IgD-negative memory B cell (primary cell): Measurements from ENCODE around the gene GDAP2. TPM values are rescaled to one million over a fixed set of nuclear protein-coding genes. Genes with fewer than 3 reads are reported as not detected.
A peak's percentile ranks its signal among the peaks of the same experiment; 100 is the strongest.

Experiments used
- H3K27ac Mint-ChIP-seq, 3 donors: one replicate each; pipeline ENCODE4 v1.8.0; 2020 to 2022; ENCODE audit warnings: mild to moderate bottlenecking in 3 of 3, mixed read lengths in 3 of 3, moderate library complexity in 1 of 3
- H3K27me3 Mint-ChIP-seq: one replicate; pipeline ENCODE4 v1.8.0; 2021; ENCODE audit warnings: mixed read lengths
- H3K36me3 Mint-ChIP-seq: one replicate; pipeline ENCODE4 v1.8.0; 2020; ENCODE audit warnings: mild to moderate bottlenecking, mixed read lengths
- H3K4me1 Mint-ChIP-seq, 3 donors: one replicate each; pipeline ENCODE4 v1.8.0; 2020 to 2022; ENCODE audit warnings: mixed read lengths in 3 of 3, mild to moderate bottlenecking in 1 of 3
- H3K4me3 Mint-ChIP-seq, 4 donors: one replicate each; pipeline ENCODE4 v1.8.0; 2020 to 2022; ENCODE audit warnings: mild to moderate bottlenecking in 4 of 4, mixed read lengths in 4 of 4, moderate library complexity in 3 of 4
- H3K9me3 Mint-ChIP-seq, 3 donors: one replicate each; pipeline ENCODE4 v1.8.0; 2020 to 2021; ENCODE audit warnings: mixed read lengths in 3 of 3, mild to moderate bottlenecking in 1 of 3
- polyA plus RNA-seq: library from polyadenylated mRNA; unstranded; fragments of 300-500 nt; fragmentation: Illumina TruSeq; gene quantifications from one replicate; pipeline ENCODE4 v1.2.3, GENCODE V29; 2021

GDAP2 gene
- polyA plus RNA-seq, 1 donor from 2014 or later: 11.6 TPM

- no peak overlapping the region for H3K27ac Mint-ChIP-seq
- no peak overlapping the region for H3K4me3 Mint-ChIP-seq
- no peaks in the 10 kb centered on the region for H3K27me3 Mint-ChIP-seq
- no peaks in the 10 kb centered on the region for H3K4me1 Mint-ChIP-seq
- H3K9me3 Mint-ChIP-seq: peaks cover 3 to 11% (median 6%) of the 10 kb centered on the region in 3 donors
- peaks cover 21% of the 10 kb centered on the region for H3K36me3 Mint-ChIP-seq
These were observed 90.5 kb downstream of the GDAP2 start for GRCh38 chr1:117838911-117839310.

- Mint-ChIP-seq H3K36me3 (peaks cover 7% of the 10 kb centered on the region), H3K27ac (no peak overlapping the region)
These were observed 93.4 kb downstream of the GDAP2 start for GRCh38 chr1:117836069-117836468.

GRCh38 chr1:117834416-117834815, 95.0 kb downstream of the GDAP2 start:
- H3K9me3 Mint-ChIP-seq: peaks cover 7 to 10% (median 9%) of the 10 kb centered on the region in 3 donors
- no peaks in the 10 kb centered on the region for H3K36me3 Mint-ChIP-seq
- H3K4me3 Mint-ChIP-seq: no peak overlapping the region

More at GRCh38 chr1:117836069-117836468, 93.4 kb downstream of the GDAP2 start:
- Mint-ChIP-seq H3K4me3 (no peak overlapping the region), H3K27me3 (no peaks in the 10 kb centered on the region), H3K9me3 (peaks cover 3 to 6% (median 4%) of the 10 kb centered on the region in 3 donors), H3K4me1 (no peaks in the 10 kb centered on the region)

GRCh38 chr1:117832453-117832852, 97.0 kb downstream of the GDAP2 start:
- Mint-ChIP-seq H3K4me1 (no peaks in the 10 kb centered on the region), H3K27me3 (no peaks in the 10 kb centered on the region), H3K36me3 (no peaks in the 10 kb centered on the region), H3K4me3 (no peak overlapping the region), H3K9me3 (peaks cover 5 to 10% (median 7%) of the 10 kb centered on the region in 3 donors), H3K27ac (no peak overlapping the region)

More at GRCh38 chr1:117834416-117834815, 95.0 kb downstream of the GDAP2 start:
- H3K27ac Mint-ChIP-seq: no peak overlapping the region
- no peaks in the 10 kb centered on the region for H3K4me1 Mint-ChIP-seq
- no peaks in the 10 kb centered on the region for H3K27me3 Mint-ChIP-seq

GRCh38 chr1:117830222-117830621, 99.2 kb downstream of the GDAP2 start:
- Mint-ChIP-seq H3K36me3 (no peaks in the 10 kb centered on the region), H3K27ac (no peak overlapping the region), H3K4me1 (no peaks in the 10 kb centered on the region), H3K9me3 (peaks cover 5 to 10% (median 7%) of the 10 kb centered on the region in 3 donors), H3K27me3 (peaks cover 5% of the 10 kb centered on the region), H3K4me3 (no peak overlapping the region)

- Mint-ChIP-seq H3K4me1 (no peaks in the 10 kb centered on the region), H3K27me3 (peaks cover 5% of the 10 kb centered on the region), H3K36me3 (no peaks in the 10 kb centered on the region), H3K27ac (no peak overlapping the region), H3K9me3 (peaks cover 5 to 10% (median 7%) of the 10 kb centered on the region in 3 donors), H3K4me3 (no peak overlapping the region)
These were observed 101.2 kb downstream of the GDAP2 start for GRCh38 chr1:117828201-117828600.

GRCh38 chr1:117826540-117827078, 102.8 kb downstream of the GDAP2 start:
- Mint-ChIP-seq H3K4me1 (no peaks in the 10 kb centered on the region), H3K27ac (no peak overlapping the region), H3K9me3 (peaks cover 3 to 9% (median 6%) of the 10 kb centered on the region in 3 donors), H3K4me3 (no peak overlapping the region), H3K36me3 (no peaks in the 10 kb centered on the region), H3K27me3 (peaks cover 5% of the 10 kb centered on the region)

GRCh38 chr1:117826119-117826518, 103.3 kb downstream of the GDAP2 start:
- H3K36me3 Mint-ChIP-seq: no peaks in the 10 kb centered on the region
- H3K9me3 Mint-ChIP-seq: peaks cover 3 to 11% (median 9%) of the 10 kb centered on the region in 3 donors
- H3K4me3 Mint-ChIP-seq: no peak overlapping the region
- peaks cover 5% of the 10 kb centered on the region for H3K27me3 Mint-ChIP-seq
- peak overlapping the region in 1 of 3 donors; percentile 81 for H3K27ac Mint-ChIP-seq
- no peaks in the 10 kb centered on the region for H3K4me1 Mint-ChIP-seq

- peak overlapping the region in 1 of 3 donors; percentile 81 for H3K27ac Mint-ChIP-seq
- peaks cover 5% of the 10 kb centered on the region for H3K27me3 Mint-ChIP-seq
- H3K9me3 Mint-ChIP-seq: peaks cover 0 to 9% (median 9%) of the 10 kb centered on the region in 3 donors
- no peak overlapping the region for H3K4me3 Mint-ChIP-seq
- H3K4me1 Mint-ChIP-seq: no peaks in the 10 kb centered on the region
- H3K36me3 Mint-ChIP-seq: no peaks in the 10 kb centered on the region
These were observed 104.0 kb downstream of the GDAP2 start for GRCh38 chr1:117825414-117825813.

GRCh38 chr1:117824616-117825015, 104.8 kb downstream of the GDAP2 start:
- no peak overlapping the region for H3K4me3 Mint-ChIP-seq
- H3K27ac Mint-ChIP-seq: no peak overlapping the region
- peaks cover 0 to 8% (median 5%) of the 10 kb centered on the region in 3 donors for H3K9me3 Mint-ChIP-seq
- H3K4me1 Mint-ChIP-seq: no peaks in the 10 kb centered on the region
- H3K36me3 Mint-ChIP-seq: no peaks in the 10 kb centered on the region
- peaks cover 5% of the 10 kb centered on the region for H3K27me3 Mint-ChIP-seq

GRCh38 chr1:117821774-117822482, 107.5 kb downstream of the GDAP2 start:
- peaks cover 2% of the 10 kb centered on the region for H3K27me3 Mint-ChIP-seq
- H3K9me3 Mint-ChIP-seq: peaks cover 0 to 8% (median 5%) of the 10 kb centered on the region in 3 donors
- H3K4me3 Mint-ChIP-seq: no peak overlapping the region
- H3K36me3 Mint-ChIP-seq: no peaks in the 10 kb centered on the region
- no peak overlapping the region for H3K27ac Mint-ChIP-seq
- H3K4me1 Mint-ChIP-seq: no peaks in the 10 kb centered on the region

GRCh38 chr1:117821382-117821755, 108.1 kb downstream of the GDAP2 start:
- H3K27ac Mint-ChIP-seq: no peak overlapping the region
- H3K9me3 Mint-ChIP-seq: peaks cover 0 to 8% (median 5%) of the 10 kb centered on the region in 3 donors
- H3K4me3 Mint-ChIP-seq: no peak overlapping the region
- no peaks in the 10 kb centered on the region for H3K36me3 Mint-ChIP-seq
- H3K4me1 Mint-ChIP-seq: no peaks in the 10 kb centered on the region
- H3K27me3 Mint-ChIP-seq: peaks cover 1% of the 10 kb centered on the region

- Mint-ChIP-seq H3K9me3 (peaks cover 0 to 8% (median 5%) of the 10 kb centered on the region in 3 donors), H3K4me1 (no peaks in the 10 kb centered on the region), H3K4me3 (no peak overlapping the region), H3K27me3 (peaks cover 1% of the 10 kb centered on the region), H3K27ac (no peak overlapping the region), H3K36me3 (no peaks in the 10 kb centered on the region)
These were observed 108.6 kb downstream of the GDAP2 start for GRCh38 chr1:117820694-117821381.

GRCh38 chr1:117820096-117820495, 109.3 kb downstream of the GDAP2 start:
- Mint-ChIP-seq H3K4me3 (no peak overlapping the region), H3K4me1 (no peaks in the 10 kb centered on the region), H3K36me3 (no peaks in the 10 kb centered on the region), H3K9me3 (peaks cover 0 to 8% (median 5%) of the 10 kb centered on the region in 3 donors), H3K27ac (no peak overlapping the region), H3K27me3 (no peaks in the 10 kb centered on the region)

- no peaks in the 10 kb centered on the region for H3K4me1 Mint-ChIP-seq
- H3K27ac Mint-ChIP-seq: no peak overlapping the region
- H3K9me3 Mint-ChIP-seq: peaks cover 0 to 8% (median 5%) of the 10 kb centered on the region in 3 donors
- no peaks in the 10 kb centered on the region for H3K36me3 Mint-ChIP-seq
- no peaks in the 10 kb centered on the region for H3K27me3 Mint-ChIP-seq
- H3K4me3 Mint-ChIP-seq: no peak overlapping the region
These were observed 110.1 kb downstream of the GDAP2 start for GRCh38 chr1:117819301-117819700.
